Transverse colon (tissue), 4 donors: Measurements from ENCODE around the gene KRT78. TPM values are rescaled to one million over a fixed set of nuclear protein-coding genes. Genes with fewer than 3 reads are reported as not detected.

ENCODE experiments used
- DNase-seq: peaks from one replicate; pipeline ENCODE4 v3.0.0-alpha.2; 2019
- H3K27ac ChIP-seq, 4 donors: fragments of 200-600 bp; sonication (generic); 2 replicates each; pipeline ENCODE4 v1.5.1; 2016 to 2018; ENCODE audit warnings: inconsistent platforms in 4 of 4
- H3K27me3 ChIP-seq: fragments of 200-600 bp; sonication (generic); 2 replicates; pipeline ENCODE4 v1.5.1; 2017; ENCODE audit warnings: inconsistent platforms
- H3K36me3 ChIP-seq, 4 donors: fragments of 200-600 bp; sonication (generic); 2 replicates each; pipeline ENCODE4 v1.5.1; 2017 to 2019; ENCODE audit warnings: inconsistent platforms in 4 of 4
- H3K4me1 ChIP-seq, 4 donors: fragments of 200-600 bp; sonication (generic); 2 replicates each; pipeline ENCODE4 v1.5.1; 2017 to 2020; ENCODE audit warnings: inconsistent platforms in 4 of 4
- H3K4me3 ChIP-seq, 4 donors: fragments of 200-600 bp; sonication (generic); 1 replicate in 1 of 4; 2 replicates in 3 of 4; pipeline versions ENCODE4 v1.5.1 to v1.6.1; 2017 to 2019; ENCODE audit warnings: inconsistent platforms in 4 of 4
- H3K9me3 ChIP-seq, 2 donors: fragments of 200-600 bp; sonication (generic); 2 replicates each; pipeline ENCODE4 v1.5.1; 2017 to 2019; ENCODE audit warnings: inconsistent platforms in 2 of 2
- EP300 ChIP-seq: sonication (generic); formaldehyde crosslinking; IDR thresholded peaks from one replicate; pipeline ENCODE4 v1.6.1; 2017; ENCODE audit warnings: antibody characterized with exemption, low read depth
- POLR2A ChIP-seq: fragments of 450-650 bp; IDR thresholded peaks from one replicate; pipeline ENCODE4 v1.6.1; 2016; ENCODE audit warnings: antibody characterized with exemption, mild to moderate bottlenecking, moderate library complexity
- POLR2AphosphoS5 ChIP-seq, 3 donors: sonication (generic); formaldehyde crosslinking; IDR thresholded peaks; one replicate each; pipeline ENCODE4 v1.6.1; 2016; ENCODE audit warnings: antibody characterized with exemption in 3 of 3
- WGBS, 2 donors: methylation state at CpG; one replicate each; pipeline ENCODE4 v1.1.5; 2018; ENCODE audit warnings: low coverage in 1 of 2; 5-methylcytosine and 5-hydroxymethylcytosine counted together
- in situ Hi-C, 4 donors: fragments of 200-750 bp; cut with MboI; loops; one replicate each; pipeline versions ENCODE4 v1.15.0 to v1.15.1; 2017; ENCODE audit warnings: low sequenced_read_pairs in 3 of 4, low pct_ligation_motif_present in 1 of 4, low pct_unique_long_range_greater_than_20kb in 1 of 4
- intact Hi-C: fragments of 100-400 bp; cut with DNase I; formaldehyde crosslinking; loops from one replicate; pipeline ENCODE4 v1.15.1; 2023; ENCODE audit warnings: low total_unique reads
- total RNA-seq, 4 donors: library from RNA; depleted of rRNA; stranded (reverse); fragments of >200 nt; gene quantifications; one replicate each; pipeline ENCODE4 v1.1.0, GENCODE V29; 2016
- TF ChIP-seq, protein P1 (sequence below), 5 experiments: fragments of 200-600 bp in 3 of 5; fragments of 450-650 bp in 2 of 5; sonication (generic) in 3 of 5; IDR thresholded peaks; 1 replicate in 2 of 5; 2 replicates in 3 of 5; pipeline ENCODE4 v1.5.1; 2016 to 2017; ENCODE audit warnings: antibody characterized with exemption in 5 of 5, inconsistent platforms in 3 of 5, mild to moderate bottlenecking in 2 of 5, moderate library complexity in 1 of 5

The KRT78 gene
- total RNA-seq, 4 donors from 2014 or later, result not detected

DNA sequence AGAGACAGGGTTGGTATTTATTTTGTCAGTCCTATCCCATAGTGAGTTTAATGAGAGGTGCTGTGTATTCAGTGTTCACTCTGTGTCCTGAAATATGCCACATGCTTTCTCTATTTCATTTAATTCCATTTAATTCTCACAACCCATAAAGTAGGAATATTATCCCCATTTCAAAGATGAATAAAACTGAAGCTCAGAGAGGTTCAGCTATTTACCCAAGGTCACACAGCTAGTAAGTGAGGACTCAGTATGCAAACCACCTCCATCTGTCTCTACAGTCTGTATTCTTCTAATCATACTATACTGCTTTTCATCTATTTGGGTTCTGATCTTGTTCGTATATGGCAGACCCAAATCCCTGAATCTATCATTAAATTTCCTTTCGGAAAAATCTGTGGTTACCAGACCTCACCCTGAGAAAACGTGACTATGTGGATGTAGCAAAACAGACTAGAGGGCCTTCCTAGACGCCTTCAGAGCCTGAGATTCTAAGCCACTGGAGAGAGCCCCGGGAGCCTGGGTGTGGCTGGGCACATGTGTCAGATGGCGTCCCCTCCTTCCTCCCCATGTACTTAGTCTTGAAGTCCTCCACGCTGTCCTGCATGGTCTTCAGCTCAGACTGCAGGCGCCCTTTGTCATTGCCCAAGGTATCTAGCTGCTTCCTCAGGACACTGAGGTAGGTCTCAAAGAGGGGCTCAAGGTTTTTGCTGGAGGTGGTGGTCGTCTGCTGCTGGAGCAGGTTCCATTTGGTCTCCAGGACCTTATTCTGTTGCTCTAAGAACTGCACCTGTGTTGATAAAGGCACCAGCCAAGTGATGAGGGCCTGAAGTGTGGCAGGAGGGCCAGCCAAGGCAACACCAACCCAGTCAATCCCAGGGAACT is 37.4 kb downstream of the KRT78 start:
- Histone ChIP-seq H3K9me3 (no peaks in the 10 kb centered on the region), H3K4me1 (no peaks in the 10 kb centered on the region), H3K4me3 (no peak overlapping the region), H3K36me3 (no peaks in the 10 kb centered on the region), H3K27me3 (no peaks in the 10 kb centered on the region), H3K27ac (no peak overlapping the region)
- intact Hi-C loops (no loop called here), in situ Hi-C loops (no loop called here)
- DNase-seq, result no peak
- WGBS, 2 donors, result 79 to 100% methylated on average over 4 to 9 of the region's 9 CpGs
- TF ChIP-seq EP300 (no peak), POLR2A (no peak), POLR2AphosphoS5 (IDR thresholded peaks at IDR 0.05) (no peak)
- TF ChIP-seq, protein P1, sequence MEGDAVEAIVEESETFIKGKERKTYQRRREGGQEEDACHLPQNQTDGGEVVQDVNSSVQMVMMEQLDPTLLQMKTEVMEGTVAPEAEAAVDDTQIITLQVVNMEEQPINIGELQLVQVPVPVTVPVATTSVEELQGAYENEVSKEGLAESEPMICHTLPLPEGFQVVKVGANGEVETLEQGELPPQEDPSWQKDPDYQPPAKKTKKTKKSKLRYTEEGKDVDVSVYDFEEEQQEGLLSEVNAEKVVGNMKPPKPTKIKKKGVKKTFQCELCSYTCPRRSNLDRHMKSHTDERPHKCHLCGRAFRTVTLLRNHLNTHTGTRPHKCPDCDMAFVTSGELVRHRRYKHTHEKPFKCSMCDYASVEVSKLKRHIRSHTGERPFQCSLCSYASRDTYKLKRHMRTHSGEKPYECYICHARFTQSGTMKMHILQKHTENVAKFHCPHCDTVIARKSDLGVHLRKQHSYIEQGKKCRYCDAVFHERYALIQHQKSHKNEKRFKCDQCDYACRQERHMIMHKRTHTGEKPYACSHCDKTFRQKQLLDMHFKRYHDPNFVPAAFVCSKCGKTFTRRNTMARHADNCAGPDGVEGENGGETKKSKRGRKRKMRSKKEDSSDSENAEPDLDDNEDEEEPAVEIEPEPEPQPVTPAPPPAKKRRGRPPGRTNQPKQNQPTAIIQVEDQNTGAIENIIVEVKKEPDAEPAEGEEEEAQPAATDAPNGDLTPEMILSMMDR (IDR thresholded peaks at IDR 0.05), result no peak

DNA sequence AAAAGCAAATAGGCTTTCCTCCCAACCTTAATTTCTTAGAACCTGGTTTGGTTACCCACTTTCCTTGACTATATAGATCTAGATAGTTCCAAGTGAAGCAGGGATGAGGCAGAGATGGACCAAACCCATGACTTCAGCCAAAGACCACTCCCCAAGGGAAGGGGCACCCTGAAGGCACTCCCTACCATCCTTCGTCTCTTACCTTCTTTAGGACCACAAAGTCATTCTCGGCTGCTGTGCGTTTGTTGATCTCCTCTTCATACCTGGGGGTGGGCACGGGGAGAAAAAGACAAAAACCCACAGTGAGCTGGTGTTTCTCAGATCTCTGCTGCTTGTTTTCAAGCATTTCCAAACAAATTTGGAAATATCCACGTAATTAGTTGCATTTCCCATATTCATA is 38.2 kb downstream of the KRT78 start:
- TF ChIP-seq POLR2AphosphoS5 (IDR thresholded peaks at IDR 0.05) (no peak), POLR2A (no peak), EP300 (no peak)
- TF ChIP-seq, protein P1 (IDR thresholded peaks at IDR 0.05), result no peak
- intact Hi-C loops, result no loop called here
- H3K36me3 ChIP-seq, result no peaks in the 10 kb centered on the region
- no peak overlapping the region for H3K4me3 ChIP-seq
- H3K4me1 ChIP-seq, result no peaks in the 10 kb centered on the region
- 70% methylated on average over 5 of the region's 5 CpGs for WGBS, 2 donors
- H3K27me3 ChIP-seq, result no peaks in the 10 kb centered on the region
- no peaks in the 10 kb centered on the region for H3K9me3 ChIP-seq
- no peak overlapping the region for H3K27ac ChIP-seq
- in situ Hi-C loops, result no loop called here
- DNase-seq, result no peak

DNA sequence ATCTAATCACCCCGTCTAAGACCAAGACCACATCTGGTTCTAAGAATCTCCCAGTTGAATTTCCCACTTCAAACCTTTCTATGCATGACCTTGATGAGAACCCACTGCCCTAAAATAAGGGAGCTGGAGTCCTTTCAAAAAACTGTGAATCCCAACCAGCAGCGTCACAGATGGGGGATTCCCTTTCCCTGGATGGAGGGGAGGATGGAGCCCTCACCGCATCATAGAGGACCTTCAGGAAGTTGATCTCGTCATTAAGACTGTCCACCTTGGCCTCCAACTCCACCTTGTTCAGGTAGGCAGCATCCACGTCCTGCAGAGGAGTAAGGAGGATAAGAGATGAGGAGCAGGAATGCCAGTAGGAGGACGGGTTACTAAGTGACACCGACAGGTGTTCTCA is 39.6 kb downstream of the KRT78 start:
- Histone ChIP-seq H3K9me3 (no peaks in the 10 kb centered on the region), H3K36me3 (no peaks in the 10 kb centered on the region), H3K4me3 (no peak overlapping the region), H3K4me1 (no peaks in the 10 kb centered on the region), H3K27me3 (no peaks in the 10 kb centered on the region), H3K27ac (no peak overlapping the region)
- no peak for TF ChIP-seq POLR2AphosphoS5 (IDR thresholded peaks at IDR 0.05)
- no peak for TF ChIP-seq EP300
- no peak for TF ChIP-seq POLR2A
- TF ChIP-seq, protein P1 (IDR thresholded peaks at IDR 0.05), result no peak
- in situ Hi-C loops (no loop called here), intact Hi-C loops (no loop called here)
- no peak for DNase-seq
- WGBS, 2 donors, result 72 to 83% methylated on average over 3 to 7 of the region's 7 CpGs

DNA sequence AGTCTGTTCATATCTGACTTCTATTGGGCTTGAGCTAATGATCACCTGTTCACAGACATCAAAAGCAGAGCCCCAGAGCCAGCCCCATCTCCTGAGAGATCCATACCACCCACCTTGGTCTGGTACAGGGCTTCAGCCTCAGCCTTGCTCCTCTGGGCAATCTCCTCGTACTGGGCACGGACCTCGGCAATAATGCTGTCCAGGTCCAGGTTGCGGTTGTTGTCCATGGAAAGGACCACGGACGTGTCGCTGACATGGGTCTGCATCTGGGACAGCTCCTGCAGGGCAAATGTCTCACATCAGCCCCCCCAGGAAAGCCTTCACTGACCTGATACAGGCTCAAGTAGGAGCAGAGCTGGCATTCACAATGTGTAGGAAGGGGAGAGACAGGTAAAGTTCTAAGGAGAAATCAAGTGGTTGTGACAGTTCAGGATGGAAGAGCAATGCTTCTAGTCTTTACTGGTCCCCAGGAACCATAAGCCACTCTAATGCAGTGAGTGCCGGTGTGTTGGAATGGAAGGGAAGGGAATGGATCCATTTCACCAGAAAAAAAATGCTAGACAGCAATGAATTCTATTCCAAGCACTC is 40.1 kb downstream of the KRT78 start:
- TF ChIP-seq, protein P1 (IDR thresholded peaks at IDR 0.05), result no peak
- TF ChIP-seq EP300 (no peak), POLR2AphosphoS5 (IDR thresholded peaks at IDR 0.05) (no peak), POLR2A (no peak)
- intact Hi-C loops, result no loop called here
- DNase-seq, result no peak
- Histone ChIP-seq H3K27me3 (no peaks in the 10 kb centered on the region), H3K4me1 (no peaks in the 10 kb centered on the region), H3K27ac (no peak overlapping the region), H3K36me3 (no peaks in the 10 kb centered on the region), H3K4me3 (no peak overlapping the region), H3K9me3 (no peaks in the 10 kb centered on the region)
- 90 to 94% methylated on average over 1 to 8 of the region's 8 CpGs for WGBS, 2 donors
- in situ Hi-C loops, result no loop called here
